ENCODE data around the gene RADIL. TPM values are rescaled to one million over a fixed set of nuclear protein-coding genes. Genes with fewer than 3 reads are reported as not detected.

The RADIL gene
- total and polyA plus RNA-seq, 2 of the 13 experiments (the other 11 are each of a cell fraction or from before 2014, with no cell fraction given) = 0.05 to 0.09 TPM

DNA sequence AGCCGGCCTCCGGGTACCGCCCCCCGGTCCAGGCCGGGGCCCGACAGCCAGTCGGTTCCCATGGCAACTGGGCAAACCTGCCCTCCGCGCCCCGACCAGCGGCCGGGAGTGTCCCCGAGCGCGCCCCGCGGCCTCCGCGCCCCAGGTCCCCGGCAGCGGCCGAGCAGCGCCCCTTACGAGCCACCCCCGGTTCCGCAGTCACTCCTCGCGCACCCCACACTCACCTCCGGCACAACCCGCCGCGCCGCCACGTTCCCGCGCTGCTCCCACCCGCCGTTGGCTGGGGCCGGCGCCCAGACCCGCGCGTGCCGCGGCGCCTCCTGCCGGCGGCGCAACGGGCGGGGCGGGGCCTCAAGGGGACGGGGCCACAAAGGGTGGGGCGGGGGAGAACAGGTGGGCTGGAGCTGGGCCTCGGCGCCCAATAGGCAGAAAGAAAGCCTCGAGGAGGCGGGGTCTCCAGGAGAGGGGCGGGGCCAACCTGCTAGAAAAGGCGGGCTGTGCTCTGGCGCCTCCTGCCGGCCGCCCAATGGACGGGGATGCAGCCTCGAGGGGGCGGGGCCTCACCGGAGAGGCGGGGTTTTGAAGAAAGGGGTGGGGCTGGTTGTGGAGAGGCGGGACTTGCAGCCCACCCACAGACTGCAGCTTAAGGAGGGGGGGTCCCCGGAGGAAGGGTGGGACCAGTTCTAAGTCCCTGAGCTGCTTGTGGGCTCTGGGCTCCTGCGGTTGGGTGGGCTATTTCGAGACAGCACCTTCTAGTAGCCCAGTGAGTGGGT, at the start of gene RADIL (continued):
- no peak for TF ChIP-seq SOX13 (IDR thresholded peaks at IDR 0.05)
- 0 out of 4 replicates have a peak, but pooled peaks of 1 of the 2 experiments have one; percentile 18 for TF ChIP-seq SOX13 (CRISPR knock-in tag; conservative IDR thresholded peaks at IDR 0.05 in 1 of 2, IDR thresholded peaks at IDR 0.05 in 1 of 2)
- TF ChIP-seq MYNN (CRISPR knock-in tag; IDR thresholded peaks at IDR 0.05; ENCODE audit: low read depth) = no peak
- no peak for TF ChIP-seq ZNF891 (CRISPR knock-in tag; IDR thresholded peaks at IDR 0.05)
- TF ChIP-seq ZNF614 (CRISPR knock-in tag; IDR thresholded peaks at IDR 0.05; ENCODE audit: borderline replicate concordance) = peak; percentile 35; the same call in 1 of the 2 replicates
- TF ChIP-seq, protein P1, sequence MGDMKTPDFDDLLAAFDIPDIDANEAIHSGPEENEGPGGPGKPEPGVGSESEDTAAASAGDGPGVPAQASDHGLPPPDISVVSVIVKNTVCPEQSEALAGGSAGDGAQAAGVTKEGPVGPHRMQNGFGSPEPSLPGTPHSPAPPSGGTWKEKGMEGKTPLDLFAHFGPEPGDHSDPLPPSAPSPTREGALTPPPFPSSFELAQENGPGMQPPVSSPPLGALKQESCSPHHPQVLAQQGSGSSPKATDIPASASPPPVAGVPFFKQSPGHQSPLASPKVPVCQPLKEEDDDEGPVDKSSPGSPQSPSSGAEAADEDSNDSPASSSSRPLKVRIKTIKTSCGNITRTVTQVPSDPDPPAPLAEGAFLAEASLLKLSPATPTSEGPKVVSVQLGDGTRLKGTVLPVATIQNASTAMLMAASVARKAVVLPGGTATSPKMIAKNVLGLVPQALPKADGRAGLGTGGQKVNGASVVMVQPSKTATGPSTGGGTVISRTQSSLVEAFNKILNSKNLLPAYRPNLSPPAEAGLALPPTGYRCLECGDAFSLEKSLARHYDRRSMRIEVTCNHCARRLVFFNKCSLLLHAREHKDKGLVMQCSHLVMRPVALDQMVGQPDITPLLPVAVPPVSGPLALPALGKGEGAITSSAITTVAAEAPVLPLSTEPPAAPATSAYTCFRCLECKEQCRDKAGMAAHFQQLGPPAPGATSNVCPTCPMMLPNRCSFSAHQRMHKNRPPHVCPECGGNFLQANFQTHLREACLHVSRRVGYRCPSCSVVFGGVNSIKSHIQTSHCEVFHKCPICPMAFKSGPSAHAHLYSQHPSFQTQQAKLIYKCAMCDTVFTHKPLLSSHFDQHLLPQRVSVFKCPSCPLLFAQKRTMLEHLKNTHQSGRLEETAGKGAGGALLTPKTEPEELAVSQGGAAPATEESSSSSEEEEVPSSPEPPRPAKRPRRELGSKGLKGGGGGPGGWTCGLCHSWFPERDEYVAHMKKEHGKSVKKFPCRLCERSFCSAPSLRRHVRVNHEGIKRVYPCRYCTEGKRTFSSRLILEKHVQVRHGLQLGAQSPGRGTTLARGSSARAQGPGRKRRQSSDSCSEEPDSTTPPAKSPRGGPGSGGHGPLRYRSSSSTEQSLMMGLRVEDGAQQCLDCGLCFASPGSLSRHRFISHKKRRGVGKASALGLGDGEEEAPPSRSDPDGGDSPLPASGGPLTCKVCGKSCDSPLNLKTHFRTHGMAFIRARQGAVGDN (CRISPR knock-in tag; IDR thresholded peaks at IDR 0.05) = peak; percentile 54
- TF ChIP-seq ZNF382 (CRISPR knock-in tag; IDR thresholded peaks at IDR 0.05; ENCODE audit: borderline replicate concordance) = no peak
- no peak for TF ChIP-seq ZNF18 (CRISPR knock-in tag; IDR thresholded peaks at IDR 0.05; ENCODE audit: insufficient replicate concordance)
- no peak for TF ChIP-seq NRL (CRISPR knock-in tag; IDR thresholded peaks at IDR 0.05; ENCODE audit: borderline replicate concordance)
- TF ChIP-seq KLF15 (CRISPR knock-in tag; IDR thresholded peaks at IDR 0.05; ENCODE audit: borderline replicate concordance) = no peak
- TF ChIP-seq ZFP36 (IDR thresholded peaks at IDR 0.05; ENCODE audit: borderline replicate concordance, low read depth, low read length, partially characterized antibody) = no peak
- no peak for TF ChIP-seq CEBPG (CRISPR knock-in tag; IDR thresholded peaks at IDR 0.05)
- TF ChIP-seq ARNT2 (CRISPR knock-in tag; IDR thresholded peaks at IDR 0.05; ENCODE audit: low read depth) = no peak
- TF ChIP-seq, protein P2, sequence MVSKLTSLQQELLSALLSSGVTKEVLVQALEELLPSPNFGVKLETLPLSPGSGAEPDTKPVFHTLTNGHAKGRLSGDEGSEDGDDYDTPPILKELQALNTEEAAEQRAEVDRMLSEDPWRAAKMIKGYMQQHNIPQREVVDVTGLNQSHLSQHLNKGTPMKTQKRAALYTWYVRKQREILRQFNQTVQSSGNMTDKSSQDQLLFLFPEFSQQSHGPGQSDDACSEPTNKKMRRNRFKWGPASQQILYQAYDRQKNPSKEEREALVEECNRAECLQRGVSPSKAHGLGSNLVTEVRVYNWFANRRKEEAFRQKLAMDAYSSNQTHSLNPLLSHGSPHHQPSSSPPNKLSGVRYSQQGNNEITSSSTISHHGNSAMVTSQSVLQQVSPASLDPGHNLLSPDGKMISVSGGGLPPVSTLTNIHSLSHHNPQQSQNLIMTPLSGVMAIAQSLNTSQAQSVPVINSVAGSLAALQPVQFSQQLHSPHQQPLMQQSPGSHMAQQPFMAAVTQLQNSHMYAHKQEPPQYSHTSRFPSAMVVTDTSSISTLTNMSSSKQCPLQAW (CRISPR knock-in tag; IDR thresholded peaks at IDR 0.05) = peak; percentile 33; the same call in 1 of the 2 replicates
- no peak for TF ChIP-seq GPBP1L1 (CRISPR knock-in tag; IDR thresholded peaks at IDR 0.05)
- no peak for TF ChIP-seq RCOR2 (CRISPR knock-in tag; IDR thresholded peaks at IDR 0.05)
- peak; percentile 26; the same call in 1 of the 2 replicates for TF ChIP-seq ZNF580 (CRISPR knock-in tag; IDR thresholded peaks at IDR 0.05; ENCODE audit: borderline replicate concordance, low read depth)
- TF ChIP-seq ETS1 (CRISPR knock-in tag; IDR thresholded peaks at IDR 0.05) = no peak
